GM19023 (cell line): ENCODE measurements around the gene TNNI3K.

Source experiments
- ATAC-seq: cut with Tn5 transposase; IDR thresholded peaks from one replicate; pipeline ENCODE4 v1.9.1; 2021; ENCODE audit warnings: mild to moderate bottlenecking, moderate library complexity; ENCODE audit not compliant: unreplicated experiment

The TNNI3K gene

DNA sequence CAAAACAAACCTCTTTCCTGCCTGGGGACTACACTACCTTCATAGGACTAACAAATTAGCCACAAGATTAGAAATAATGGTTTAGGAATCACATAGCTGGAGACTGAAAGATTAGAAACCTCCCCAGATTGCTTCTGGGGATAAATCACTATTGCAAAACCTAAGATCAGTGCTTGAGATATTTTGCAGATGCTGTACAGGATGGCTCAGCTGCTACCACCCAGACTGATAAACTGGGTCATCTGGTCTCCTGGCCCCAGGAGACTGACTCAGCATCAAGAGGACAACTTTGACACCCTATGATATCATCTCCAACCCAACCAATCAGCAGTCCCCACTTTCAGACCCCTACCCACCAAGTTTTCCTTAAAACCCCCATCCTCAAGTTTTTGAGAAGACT, 140.2 kb downstream of the TNNI3K start:
- no peak for ATAC-seq

DNA sequence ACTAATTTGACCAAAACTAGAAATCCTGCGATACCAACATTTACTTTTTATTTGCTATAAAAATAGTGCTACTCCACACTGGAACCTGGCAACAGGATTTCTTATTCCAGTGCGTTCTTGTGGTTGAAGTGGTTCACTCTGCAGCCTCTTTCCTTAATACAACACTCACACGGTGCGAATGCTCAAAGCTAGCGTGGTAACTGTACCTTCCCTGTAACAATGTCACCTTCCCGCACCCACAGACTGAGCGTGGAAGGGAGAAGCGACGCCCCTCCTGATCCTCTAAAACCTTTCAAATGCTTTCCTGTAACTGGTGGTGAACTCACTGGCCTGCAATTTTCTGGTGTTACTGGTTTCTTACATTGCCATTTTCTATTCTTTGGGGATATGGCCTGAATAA, 145.1 kb downstream of the TNNI3K start:
- ATAC-seq = no peak

DNA sequence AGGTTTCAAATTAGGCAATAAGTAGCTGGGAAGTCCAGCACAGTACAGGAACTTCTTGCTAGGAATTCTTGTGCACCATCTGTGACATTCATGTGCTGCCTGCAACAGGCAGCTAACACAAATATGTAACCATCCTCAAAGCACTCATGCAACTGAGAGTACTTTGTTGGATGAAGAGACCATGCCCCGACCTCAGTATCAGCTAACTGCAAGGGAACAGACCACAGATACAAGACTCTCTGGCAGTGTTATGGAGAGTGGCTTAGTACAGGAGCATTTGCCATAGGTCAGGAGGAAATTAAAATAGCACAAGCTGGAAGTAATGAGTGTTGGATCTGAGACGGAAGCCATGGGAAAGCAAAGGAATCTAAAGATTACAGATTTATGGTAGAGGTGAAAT, 153.7 kb downstream of the TNNI3K start:
- ATAC-seq = no peak

DNA sequence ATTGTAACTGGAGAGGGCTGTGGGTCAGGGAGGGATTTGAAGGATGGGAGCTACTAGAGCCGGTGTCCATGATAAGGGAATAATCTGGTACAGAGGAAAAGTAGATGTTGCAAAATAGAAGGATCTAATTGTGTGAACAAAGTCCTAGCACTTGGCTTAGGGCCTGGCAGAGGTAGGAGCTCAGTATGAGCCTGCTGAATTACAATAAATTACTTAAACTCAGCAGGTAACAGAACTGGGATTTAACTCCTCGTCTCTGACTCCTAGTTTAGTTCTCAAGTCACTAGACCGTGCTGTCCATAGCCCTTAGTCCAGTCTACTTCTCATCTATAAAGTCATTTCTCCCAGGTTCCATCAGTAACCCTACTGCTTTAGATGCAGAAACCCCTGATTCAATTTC, 157.0 kb downstream of the TNNI3K start:
- ATAC-seq = no peak

DNA sequence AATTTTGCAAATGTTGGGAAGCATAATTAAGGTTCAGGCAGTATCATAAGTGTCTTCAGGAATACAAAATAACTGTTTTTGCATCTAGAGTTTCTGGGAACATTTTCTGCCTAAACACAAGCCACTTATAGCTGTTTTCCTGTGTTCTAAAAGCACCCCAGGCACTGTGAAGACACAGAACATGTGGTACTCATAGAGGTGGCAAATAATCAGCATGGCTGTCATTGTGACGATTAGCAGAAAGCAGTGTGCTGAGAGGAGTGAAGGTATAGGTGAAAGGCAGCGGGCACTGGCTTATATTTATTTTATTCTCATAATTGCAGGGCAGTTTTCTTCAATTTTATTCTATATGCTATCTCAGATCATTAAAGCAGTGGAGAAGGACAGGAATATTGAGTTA, 157.7 kb downstream of the TNNI3K start:
- ATAC-seq = no peak

DNA sequence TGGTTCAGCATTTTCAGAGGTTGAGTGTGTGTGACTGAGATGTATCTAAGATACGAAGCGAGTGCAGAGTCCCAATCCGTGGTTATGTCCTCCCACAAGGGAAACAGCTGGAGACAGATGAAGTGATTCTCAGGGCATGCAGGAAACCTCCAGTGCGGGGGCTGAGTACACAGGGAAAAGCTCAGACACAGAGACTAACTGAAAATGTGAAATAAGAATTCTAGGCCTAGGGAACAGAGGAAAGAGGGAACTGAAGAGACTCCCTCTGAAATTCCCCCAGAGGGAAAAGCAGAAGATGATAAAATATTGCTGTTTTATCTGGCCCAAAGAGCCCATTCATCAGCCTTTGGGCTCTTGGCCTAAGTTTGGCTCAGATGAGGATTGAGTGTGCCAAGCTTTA, 160.4 kb downstream of the TNNI3K start:
- ATAC-seq = no peak

DNA sequence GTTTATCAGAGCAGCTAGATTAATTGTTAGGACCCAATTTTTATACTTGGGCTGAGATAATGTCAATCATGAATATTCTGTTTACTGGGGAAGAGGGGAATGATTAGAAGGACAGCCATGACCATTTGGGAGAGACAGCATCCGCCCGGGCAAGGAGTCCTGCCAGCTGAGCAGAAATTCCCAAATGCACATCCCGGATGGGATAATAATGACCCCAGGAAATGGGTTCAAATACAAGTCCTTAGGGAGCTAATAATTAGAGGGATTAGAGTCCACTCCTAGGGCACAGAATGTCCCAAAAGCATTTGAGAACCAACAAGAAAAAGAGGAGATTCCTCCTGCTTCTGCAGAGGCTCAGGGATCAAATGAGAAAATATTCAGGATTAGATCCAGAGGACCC, 161.3 kb downstream of the TNNI3K start:
- ATAC-seq = no peak

DNA sequence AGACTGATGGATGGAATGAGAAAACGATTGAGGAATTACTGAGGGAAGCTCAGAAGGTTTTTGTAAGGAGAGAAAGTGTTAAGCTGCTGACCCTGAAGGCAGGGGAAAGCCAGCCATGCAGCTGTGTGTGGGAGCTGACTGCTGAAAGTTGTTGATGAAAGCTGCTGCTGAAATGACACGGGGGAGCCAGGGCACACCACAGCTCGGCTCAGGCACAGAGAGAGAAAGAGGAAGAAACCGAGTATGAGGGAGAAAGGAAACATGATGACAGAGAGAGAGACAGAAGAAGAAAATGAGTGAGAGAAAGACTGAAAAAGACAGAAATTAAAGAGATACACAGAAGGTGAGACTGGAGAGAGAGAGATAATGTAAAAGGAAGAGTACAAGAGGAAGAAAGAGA, 161.7 kb downstream of the TNNI3K start:
- peak; percentile 52 for ATAC-seq

DNA sequence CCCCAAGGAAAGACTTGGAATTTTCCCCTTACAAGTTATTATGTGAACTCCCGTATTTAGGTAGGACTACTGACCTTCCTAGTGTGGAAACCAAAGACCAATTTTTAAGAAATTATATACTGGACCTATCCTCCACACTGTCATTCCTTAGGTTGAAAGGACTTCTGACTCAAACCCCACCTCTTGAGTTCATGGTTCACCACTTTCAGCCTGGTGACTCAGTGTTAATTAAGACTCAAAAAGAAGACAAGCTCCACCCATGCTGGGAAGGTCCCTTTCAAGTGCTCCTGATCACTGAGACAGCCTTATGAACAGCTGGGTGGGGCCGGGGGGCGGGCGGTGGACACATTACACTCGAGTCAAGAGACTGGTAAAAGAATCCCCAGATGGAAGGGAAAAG, 164.1 kb downstream of the TNNI3K start:
- peak; percentile 79 for ATAC-seq

DNA sequence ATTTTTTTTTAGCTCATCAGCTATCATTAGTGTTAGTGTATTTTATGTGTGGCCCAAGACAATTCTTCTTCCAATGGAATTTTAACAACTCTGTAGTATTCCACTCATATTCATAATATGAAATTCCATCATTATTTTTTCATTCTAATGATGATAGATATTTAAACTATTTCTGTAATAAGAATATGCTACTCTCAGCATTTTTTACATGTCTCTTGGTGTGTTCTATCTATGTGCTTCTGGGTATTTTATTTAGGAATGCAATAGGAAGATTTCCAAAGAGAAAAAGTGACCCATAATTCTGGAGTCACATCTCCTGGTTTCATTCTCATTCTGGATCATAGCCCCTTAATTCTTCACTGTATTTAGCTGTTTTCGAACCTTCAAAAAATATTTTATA, 167.7 kb downstream of the TNNI3K start:
- no peak for ATAC-seq

DNA sequence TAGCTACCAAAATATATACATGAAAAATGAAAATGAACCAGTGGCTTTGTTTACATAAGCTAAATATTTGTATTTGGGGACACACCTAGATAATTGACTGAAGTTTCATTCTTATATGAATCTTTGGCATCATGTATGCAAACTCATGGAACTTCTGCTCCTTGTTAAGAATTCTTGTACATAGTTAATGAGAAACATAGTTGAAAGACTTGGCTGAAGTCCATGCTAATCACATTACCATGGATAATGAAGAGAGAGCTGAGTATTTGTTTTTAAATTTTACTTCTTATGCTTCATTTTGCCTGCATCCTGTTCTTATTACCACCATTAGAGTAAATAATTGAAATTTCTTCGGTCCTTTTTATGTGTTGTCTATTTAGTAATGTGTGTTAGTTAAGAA, 168.4 kb downstream of the TNNI3K start:
- ATAC-seq = no peak

DNA sequence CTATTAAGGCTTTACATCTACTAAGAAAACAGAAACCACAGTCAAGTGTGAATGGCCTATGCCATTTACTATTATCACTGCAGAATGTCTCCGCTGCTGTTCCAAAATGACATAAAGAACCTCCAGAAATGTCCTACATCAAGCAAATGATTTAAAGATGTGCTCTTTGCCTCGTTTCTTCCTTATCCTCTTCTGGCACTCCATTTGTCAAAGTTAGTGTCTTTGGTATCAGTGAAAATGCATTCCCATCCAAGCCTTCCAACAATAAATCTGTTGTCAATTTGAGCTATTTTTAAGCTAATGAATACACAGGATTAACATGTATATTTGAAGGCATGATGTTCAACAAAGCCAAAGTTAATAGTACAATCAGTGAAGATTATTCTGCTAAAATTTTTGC, 171.6 kb downstream of the TNNI3K start:
- no peak for ATAC-seq

DNA sequence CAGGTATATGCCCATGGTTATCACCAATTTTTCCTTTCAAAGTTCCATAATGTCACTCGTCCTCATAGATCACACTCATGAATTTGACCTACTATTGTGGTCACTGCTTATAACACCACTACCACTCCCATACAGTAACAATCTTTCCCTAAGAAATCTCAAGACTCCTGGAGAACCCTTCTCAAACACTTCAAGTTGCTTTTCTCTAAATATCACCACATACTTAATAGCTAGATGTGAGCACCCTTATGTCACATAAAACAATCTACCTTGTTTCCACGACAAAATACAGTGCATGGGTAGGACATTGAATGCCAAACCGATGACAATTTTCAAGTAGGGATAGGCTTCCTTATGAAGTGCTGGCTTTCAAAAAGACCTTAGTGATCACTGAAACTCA, 172.7 kb downstream of the TNNI3K start:
- ATAC-seq = no peak

DNA sequence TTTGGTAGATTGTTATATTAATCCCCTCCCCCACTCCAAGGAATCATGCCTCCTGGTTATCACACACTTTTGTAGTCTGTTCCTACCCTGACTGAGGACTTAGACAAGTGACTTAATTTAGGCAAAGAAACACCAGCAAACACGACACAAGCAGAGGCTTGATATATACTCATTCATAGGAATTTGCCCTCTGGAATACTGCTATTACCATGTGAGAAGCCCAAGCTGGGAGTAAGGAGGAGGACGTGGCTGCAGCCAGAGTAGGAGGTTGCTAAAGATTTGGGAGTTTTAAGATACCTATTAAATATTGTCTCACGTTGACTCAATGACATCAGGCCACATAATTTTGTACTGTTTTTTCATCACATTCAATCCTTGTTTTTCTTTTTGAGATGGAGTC, 177.1 kb downstream of the TNNI3K start:
- ATAC-seq = no peak

DNA sequence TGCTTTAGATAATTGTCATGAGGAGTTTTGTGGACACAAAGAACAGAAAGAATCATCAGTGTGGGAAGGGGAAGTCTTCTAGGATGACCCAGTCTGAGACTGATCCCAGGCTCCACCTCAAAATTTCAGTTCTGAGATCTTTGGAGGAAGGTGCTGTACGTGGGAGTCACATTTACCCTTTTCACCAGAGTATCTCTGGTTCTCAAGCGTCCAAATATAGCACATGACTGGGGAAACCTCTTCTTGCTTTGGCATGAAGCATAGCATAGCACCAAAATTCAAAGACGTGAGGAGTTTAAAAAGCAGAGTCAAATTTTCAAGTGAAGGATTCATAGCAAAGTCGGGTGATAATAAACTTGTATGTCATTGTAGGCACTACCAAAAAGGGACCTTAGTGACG, 180.7 kb downstream of the TNNI3K start:
- ATAC-seq = no peak

DNA sequence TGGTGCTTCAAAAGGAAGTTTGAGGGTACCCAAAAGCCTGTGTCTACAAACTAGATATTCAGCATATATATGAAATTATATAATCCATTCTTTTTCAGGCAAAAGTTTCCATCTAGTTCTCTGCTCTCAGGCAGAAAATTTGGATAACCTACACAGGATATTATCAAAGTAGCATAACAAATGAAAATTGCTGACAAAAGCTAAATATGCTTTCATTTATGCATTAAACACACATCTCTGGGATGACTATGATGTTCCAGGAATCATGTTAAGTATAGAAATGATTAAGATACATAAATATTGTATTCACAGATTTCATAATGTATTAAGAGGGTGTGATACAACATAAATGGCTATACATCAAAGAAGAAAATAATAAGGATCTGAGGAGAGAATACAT, 184.4 kb downstream of the TNNI3K start:
- ATAC-seq = no peak

DNA sequence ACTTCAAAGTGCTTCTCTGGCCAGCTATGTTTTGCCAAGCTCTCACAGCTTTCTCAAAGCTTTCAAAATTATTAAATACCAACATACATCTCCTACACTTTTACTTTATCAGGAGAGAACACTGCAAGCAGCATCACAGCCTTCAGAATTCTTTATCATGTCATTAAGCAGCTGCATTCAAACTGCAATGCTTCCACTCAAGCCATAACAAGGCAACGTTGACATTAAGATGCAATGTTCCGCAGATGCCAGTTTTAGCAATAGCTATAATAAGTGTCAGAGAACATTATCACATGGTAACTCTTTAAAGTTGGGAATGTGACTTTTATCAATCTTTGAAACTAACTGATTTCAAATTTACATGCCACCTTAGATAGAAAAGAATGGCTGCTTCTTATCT, 185.3 kb downstream of the TNNI3K start:
- ATAC-seq = no peak

DNA sequence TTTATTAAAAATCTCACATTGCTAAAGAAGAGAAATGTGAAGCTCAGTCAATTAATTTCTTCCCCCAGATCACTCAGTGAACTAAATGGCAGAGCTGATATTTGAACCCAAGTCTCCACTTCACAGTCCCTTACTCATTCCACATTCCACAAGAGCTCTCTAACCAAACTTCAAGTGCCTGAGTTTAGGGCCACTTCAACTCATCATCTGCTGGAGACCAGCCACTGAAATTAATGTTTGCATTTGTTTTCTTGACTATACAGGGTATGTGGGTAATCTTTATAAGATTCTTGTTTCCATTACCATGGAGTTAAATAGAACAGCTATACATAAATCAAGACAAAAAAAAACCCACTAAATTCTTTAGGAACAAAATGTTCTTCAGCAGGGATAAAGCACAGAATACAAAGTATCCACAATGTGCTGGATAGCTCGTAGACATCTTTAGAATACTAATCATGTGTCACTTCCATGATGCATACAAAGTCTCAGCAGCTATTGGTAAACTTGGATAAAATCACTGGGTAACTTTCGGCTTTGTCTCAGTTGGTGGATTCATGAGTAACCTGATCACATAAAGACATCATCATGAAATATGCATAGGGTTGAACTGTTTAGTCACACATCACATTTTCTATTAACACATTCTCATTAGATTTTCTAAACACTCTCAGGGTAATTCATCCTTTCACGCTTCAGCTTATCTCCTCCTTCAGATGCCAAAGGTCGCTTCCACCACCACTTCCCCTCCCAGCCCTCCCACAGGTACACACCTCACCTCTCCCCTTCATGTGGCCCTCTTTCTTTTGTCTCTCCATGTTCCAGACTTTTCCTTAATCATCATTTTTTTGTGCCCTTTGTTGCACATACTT, 187.5 kb downstream of the TNNI3K start:
- ATAC-seq = no peak

DNA sequence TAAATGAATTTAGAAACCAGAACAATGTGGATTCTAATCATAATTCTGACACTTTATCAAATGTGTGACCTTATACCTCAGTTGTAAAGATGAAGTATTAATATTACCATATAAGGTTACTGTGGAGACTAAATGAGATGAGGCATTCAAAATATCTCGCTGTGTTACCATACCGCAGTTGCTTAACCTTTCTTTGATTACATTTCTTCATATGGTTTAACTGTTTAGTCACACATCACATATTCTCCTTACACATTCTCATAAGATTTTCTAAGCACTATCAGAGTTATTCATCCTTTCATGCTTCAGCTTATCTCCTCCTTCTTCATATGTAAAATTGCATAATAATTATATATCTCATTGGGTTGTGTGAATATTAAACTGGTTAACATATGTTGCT, 188.3 kb downstream of the TNNI3K start:
- ATAC-seq = no peak

DNA sequence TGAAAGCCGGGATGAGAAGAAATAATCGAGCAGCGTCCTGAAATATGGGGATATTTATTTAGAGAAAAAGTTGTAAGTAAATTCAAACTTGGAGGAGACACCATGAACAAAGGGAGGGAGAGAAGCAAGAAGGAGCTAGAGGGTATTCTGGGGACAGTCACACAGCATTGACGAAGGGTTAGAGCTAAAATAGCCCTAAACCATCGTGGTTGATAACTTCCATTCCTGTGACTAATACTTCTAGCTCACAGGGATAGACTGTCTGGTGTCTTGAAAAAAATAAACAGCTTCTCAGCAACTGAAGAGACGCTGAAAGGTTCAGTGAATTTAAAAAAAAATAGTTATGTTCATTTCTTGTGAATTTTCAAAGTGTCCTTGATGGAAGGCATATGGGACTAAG, 190.5 kb downstream of the TNNI3K start:
- no peak for ATAC-seq

DNA sequence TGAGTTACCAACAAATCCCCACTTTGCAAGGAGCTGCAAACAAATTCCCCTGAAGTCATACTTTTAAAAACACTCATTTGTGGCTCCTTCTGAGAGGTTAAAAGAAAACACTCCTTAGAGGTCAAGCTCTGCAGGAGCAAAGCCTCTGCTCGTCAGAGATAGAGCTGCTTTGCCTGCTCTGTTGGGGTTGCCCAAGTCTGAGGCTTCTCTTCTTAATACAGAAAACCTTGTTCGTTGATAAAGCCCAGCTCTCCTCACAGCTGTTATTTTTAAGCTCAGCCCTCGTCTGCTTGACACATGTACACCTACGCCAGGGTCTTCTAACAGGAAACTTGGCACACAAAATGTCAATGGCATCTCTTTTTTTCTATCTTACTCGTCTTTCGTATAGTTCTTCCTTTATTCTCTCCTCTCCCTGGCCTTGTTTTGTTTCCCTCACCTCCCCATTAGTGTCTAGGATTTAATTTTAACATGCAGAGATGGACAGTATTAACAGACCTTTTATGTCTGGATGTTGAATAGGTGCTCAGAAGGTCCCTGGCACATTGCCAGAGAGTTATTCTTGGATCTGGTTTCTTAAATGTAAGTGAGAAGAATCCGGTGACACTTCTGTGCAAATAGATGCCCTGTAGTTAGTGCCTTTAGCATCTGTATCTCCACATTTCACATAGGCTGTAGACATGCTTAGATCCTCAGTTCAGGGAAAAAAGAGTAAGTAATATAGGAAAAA, 191.2 kb downstream of the TNNI3K start:
- no peak for ATAC-seq

DNA sequence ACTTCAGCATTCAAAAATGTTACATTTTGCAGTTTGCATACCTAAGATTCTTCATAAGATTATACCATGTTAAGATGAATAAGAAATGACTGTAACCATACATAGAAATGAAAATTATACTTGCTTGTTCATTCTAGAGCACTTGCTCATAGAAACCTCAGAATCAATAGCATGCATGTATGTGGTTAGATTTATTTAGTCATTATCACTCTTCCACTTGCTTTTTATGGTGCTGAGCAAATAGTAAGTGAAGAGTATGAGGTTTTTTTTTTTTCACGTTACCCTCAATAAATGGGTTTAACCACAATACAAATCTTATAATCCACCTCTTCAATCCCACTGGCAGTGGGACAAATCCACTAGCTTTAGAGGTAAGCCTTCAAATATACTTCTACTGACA, 192.5 kb downstream of the TNNI3K start:
- ATAC-seq = no peak
